OCI-LY7 (cell line): ENCODE data around the gene SPATA6. TPM values are rescaled to one million over a fixed set of nuclear protein-coding genes. Genes with fewer than 3 reads are reported as not detected.

ENCODE experiments used
- BruUV-seq: library from RNA; stranded (reverse); fragments of 400-500 nt; replicated peaks from 2 replicates; lab custom pipeline; 2021; lab: Mats Ljungman, UMichigan
- CTCF ChIA-PET: fragments of 300-600 bp; sonication (Branson Sonifier 250); formaldehyde crosslinking; loops from one replicate; lab custom pipeline; 2022; ENCODE audit warnings: antibody characterized with exemption; ENCODE audit not compliant: unreplicated experiment; lab: Charles Lee
- POLR2A ChIA-PET: fragments of 300-600 bp; sonication (Branson Sonifier 250); formaldehyde crosslinking; loops from one replicate; lab custom pipeline; 2022; ENCODE audit warnings: antibody characterized with exemption; lab: Charles Lee
- DNase-seq: peaks from one replicate; pipeline ENCODE4 v3.0.0-alpha.2; 2015; ENCODE audit warnings: low spot score
- H2AFZ ChIP-seq: fragments of 200-600 bp; sonication (generic), shearing (Covaris generic); 2 replicates; pipeline ENCODE4 v1.6.1; 2014; ENCODE audit warnings: mild to moderate bottlenecking, antibody characterized with exemption, low read length, moderate library complexity
- H3K27ac ChIP-seq: fragments of 200-600 bp; sonication (generic); 2 replicates; pipeline ENCODE4 v1.5.1; 2014; ENCODE audit warnings: mixed run types, low read depth, mild to moderate bottlenecking, moderate library complexity, low read length, inconsistent platforms; ENCODE audit not compliant: poor library complexity, severe bottlenecking
- H3K36me3 ChIP-seq: fragments of 200-600 bp; sonication (generic); 2 replicates; pipeline ENCODE4 v1.6.1; 2014; ENCODE audit warnings: mild to moderate bottlenecking, antibody characterized with exemption, low read length, moderate library complexity, mixed read lengths; ENCODE audit not compliant: insufficient read depth
- H3K4me1 ChIP-seq: fragments of 200-600 bp; sonication (generic); 2 replicates; pipeline ENCODE4 v1.5.1; 2014; ENCODE audit warnings: mild to moderate bottlenecking, low read length; ENCODE audit not compliant: insufficient read depth, poor library complexity, severe bottlenecking
- H3K4me2 ChIP-seq: fragments of 200-600 bp; sonication (generic); 2 replicates; pipeline ENCODE4 v1.6.1; 2014; ENCODE audit warnings: mild to moderate bottlenecking, low read length
- H3K4me3 ChIP-seq: fragments of 200-600 bp; sonication (generic); 2 replicates; pipeline ENCODE4 v1.5.1; 2014; ENCODE audit warnings: mild to moderate bottlenecking, low read depth, low read length; ENCODE audit not compliant: poor library complexity, severe bottlenecking
- H3K79me2 ChIP-seq: fragments of 200-600 bp; sonication (generic); 2 replicates; pipeline ENCODE4 v1.6.1; 2016; ENCODE audit warnings: low read depth, mild to moderate bottlenecking, low read length, moderate library complexity, mixed read lengths; ENCODE audit not compliant: insufficient read depth
- H3K9me2 ChIP-seq: fragments of 200-600 bp; sonication (generic); 2 replicates; pipeline ENCODE4 v1.6.1; 2016; ENCODE audit warnings: mild to moderate bottlenecking, low read length, mixed read lengths; ENCODE audit not compliant: insufficient read depth
- H3K9me3 ChIP-seq: fragments of 200-600 bp; sonication (generic); 2 replicates; pipeline ENCODE4 v1.6.1; 2014; ENCODE audit warnings: mild to moderate bottlenecking, mixed run types, low read length, mixed read lengths
- H4K20me1 ChIP-seq: fragments of 200-600 bp; sonication (generic); 2 replicates; pipeline ENCODE4 v1.6.1; 2014; ENCODE audit warnings: mild to moderate bottlenecking, antibody characterized with exemption, low read length, moderate library complexity, mixed read lengths; ENCODE audit not compliant: insufficient read depth
- EZH2phosphoT487 ChIP-seq: fragments of 200-600 bp; sonication (generic); IDR thresholded peaks from 2 replicates; pipeline ENCODE4 v1.6.1; 2018; ENCODE audit warnings: low read depth, borderline replicate concordance, mild to moderate bottlenecking, mixed run types, antibody characterized with exemption, low read length, moderate library complexity, mixed read lengths
- intact Hi-C: fragments of 100-400 bp; cut with micrococcal nuclease; formaldehyde crosslinking; loops from one replicate; pipeline ENCODE4 v1.10.0; 2022; ENCODE audit not compliant: unreplicated experiment
- total RNA-seq, 2 experiments: library from RNA; depleted of rRNA in 1 of 2; stranded (reverse); fragments of >200 nt in 1 of 2; shearing (Covaris generic) in 1 of 2; gene quantifications; 2 replicates each; pipeline ENCODE4 v1.2.3, GENCODE V29; 2014 to 2022
- TF ChIP-seq, protein P1 (sequence below): fragments of 200-600 bp; sonication (generic); conservative IDR thresholded peaks from 2 replicates; pipeline ENCODE4 v1.5.1; 2014; ENCODE audit warnings: mild to moderate bottlenecking, antibody characterized with exemption, low read length, moderate library complexity, mixed read lengths

Gene SPATA6
- total RNA-seq, 2 experiments from 2014 or later = 2.5 TPM; not detected in 1

DNA sequence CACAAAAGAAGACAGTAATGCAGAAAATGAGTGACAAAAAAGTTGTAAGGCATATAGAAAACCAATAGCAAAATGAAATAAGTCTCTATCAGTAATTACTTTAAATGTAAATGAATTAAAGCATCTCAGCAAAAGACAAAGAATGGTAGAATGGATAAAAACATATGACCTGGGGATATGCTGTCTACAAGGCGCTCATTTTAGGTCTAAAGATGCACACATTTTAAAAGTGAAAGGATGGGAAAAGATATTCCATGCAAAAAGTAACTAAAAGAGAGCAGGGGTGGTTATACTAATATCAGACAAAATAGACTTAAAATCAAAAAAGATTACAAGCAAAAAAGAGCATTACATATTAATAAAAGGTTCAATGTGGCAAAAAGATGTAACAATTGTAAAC lies 41.2 kb downstream of the SPATA6 start:
- DNase-seq = no peak
- CTCF ChIA-PET = no interaction called here
- BruUV-seq = no TSS peak
- Histone ChIP-seq H3K4me1 (no peaks in the 10 kb centered on the region), H3K9me3 (no peaks in the 10 kb centered on the region), H3K4me3 (no peak overlapping the region), H4K20me1 (no peaks in the 10 kb centered on the region), H3K79me2 (no peaks in the 10 kb centered on the region), H3K4me2 (no peak overlapping the region), H3K27ac (no peak overlapping the region), H2AFZ (no peak overlapping the region), H3K36me3 (no peaks in the 10 kb centered on the region), H3K9me2 (no peaks in the 10 kb centered on the region)
- no peak for TF ChIP-seq EZH2phosphoT487
- TF ChIP-seq, protein P1, sequence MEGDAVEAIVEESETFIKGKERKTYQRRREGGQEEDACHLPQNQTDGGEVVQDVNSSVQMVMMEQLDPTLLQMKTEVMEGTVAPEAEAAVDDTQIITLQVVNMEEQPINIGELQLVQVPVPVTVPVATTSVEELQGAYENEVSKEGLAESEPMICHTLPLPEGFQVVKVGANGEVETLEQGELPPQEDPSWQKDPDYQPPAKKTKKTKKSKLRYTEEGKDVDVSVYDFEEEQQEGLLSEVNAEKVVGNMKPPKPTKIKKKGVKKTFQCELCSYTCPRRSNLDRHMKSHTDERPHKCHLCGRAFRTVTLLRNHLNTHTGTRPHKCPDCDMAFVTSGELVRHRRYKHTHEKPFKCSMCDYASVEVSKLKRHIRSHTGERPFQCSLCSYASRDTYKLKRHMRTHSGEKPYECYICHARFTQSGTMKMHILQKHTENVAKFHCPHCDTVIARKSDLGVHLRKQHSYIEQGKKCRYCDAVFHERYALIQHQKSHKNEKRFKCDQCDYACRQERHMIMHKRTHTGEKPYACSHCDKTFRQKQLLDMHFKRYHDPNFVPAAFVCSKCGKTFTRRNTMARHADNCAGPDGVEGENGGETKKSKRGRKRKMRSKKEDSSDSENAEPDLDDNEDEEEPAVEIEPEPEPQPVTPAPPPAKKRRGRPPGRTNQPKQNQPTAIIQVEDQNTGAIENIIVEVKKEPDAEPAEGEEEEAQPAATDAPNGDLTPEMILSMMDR = no peak
- intact Hi-C loops = no loop called here
- POLR2A ChIA-PET = no interaction called here

DNA sequence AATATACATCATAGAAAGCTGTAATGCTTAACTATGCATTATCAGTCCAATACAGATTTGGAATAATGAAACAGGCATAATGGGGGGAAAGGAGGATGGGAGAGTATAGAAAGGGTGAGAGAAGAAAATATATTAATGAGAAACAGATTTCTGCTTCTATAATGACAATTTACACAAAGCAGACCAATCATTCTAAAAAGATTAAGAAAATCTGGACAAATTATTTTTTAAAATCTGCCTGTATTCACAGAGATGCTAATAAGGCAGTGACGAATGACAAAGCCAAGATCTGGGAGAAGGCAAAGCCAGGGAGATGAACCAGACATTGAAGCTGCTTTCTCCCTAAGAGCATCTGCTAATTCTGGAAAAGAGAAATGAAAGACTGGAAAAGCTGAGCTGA lies 50.0 kb downstream of the SPATA6 start:
- H3K9me3 ChIP-seq = no peaks in the 10 kb centered on the region
- H3K9me2 ChIP-seq = no peaks in the 10 kb centered on the region
- H3K4me3 ChIP-seq = no peak overlapping the region
- no peaks in the 10 kb centered on the region for H3K79me2 ChIP-seq
- no peaks in the 10 kb centered on the region for H3K4me1 ChIP-seq
- no peak overlapping the region for H3K27ac ChIP-seq
- H3K4me2 ChIP-seq = no peak overlapping the region
- no peaks in the 10 kb centered on the region for H4K20me1 ChIP-seq
- ChIA-PET CTCF (no interaction called here), POLR2A (no interaction called here)
- intact Hi-C loops = no loop called here
- no TSS peak for BruUV-seq
- no peak overlapping the region for H2AFZ ChIP-seq
- no peak for DNase-seq
- TF ChIP-seq, protein P1 = no peak
- no peak for TF ChIP-seq EZH2phosphoT487
- H3K36me3 ChIP-seq = no peaks in the 10 kb centered on the region

DNA sequence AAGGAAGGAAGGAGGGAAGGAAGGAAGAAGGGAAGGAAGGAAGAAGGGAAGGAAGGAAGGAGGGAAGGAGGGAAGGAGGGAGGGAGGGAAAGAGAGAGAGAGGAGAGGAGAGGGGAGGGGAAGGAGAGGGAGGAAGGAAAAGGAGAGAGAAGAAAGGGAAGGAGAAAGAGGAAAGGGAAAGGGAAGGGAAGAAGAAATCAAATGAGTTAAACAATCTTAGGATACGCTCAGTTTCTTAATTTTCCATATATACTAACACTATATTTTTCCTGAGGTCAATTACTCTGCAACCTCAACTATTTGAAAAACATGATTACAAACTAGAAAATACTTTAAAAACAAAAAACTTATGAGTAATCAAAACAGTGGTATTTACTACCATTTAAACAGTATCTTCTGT lies 53.3 kb downstream of the SPATA6 start:
- ChIA-PET CTCF (no interaction called here), POLR2A (interaction anchor here (0.8 kb wide), 1 partner anchor 335 kb away, joined by 3 read pairs; no protein-coding TSS in a partner anchor)
- intact Hi-C loops = no loop called here
- no peaks in the 10 kb centered on the region for H4K20me1 ChIP-seq
- H3K36me3 ChIP-seq = no peaks in the 10 kb centered on the region
- no peak overlapping the region for H2AFZ ChIP-seq
- H3K9me2 ChIP-seq = no peaks in the 10 kb centered on the region
- TF ChIP-seq, protein P1 = no peak
- no peak for TF ChIP-seq EZH2phosphoT487
- H3K4me1 ChIP-seq = no peaks in the 10 kb centered on the region
- no peak overlapping the region for H3K4me2 ChIP-seq
- no TSS peak for BruUV-seq
- H3K27ac ChIP-seq = no peak overlapping the region
- no peak for DNase-seq
- H3K79me2 ChIP-seq = no peaks in the 10 kb centered on the region
- H3K9me3 ChIP-seq = no peaks in the 10 kb centered on the region
- H3K4me3 ChIP-seq = no peak overlapping the region
